ENCODE data around the gene TOM1L1.
A peak's percentile ranks its signal among the peaks of the same experiment; 100 is the strongest.

TOM1L1 gene

GRCh38 chr17:54899201-54899600 is 1.5 kb upstream of the TOM1L1 start:
- ATAC-seq, result no peak

GRCh38 chr17:54899721-54900456 is 763 bp upstream of the TOM1L1 start:
- no peak for ATAC-seq

- ATAC-seq, result no peak
Observed at GRCh38 chr17:54901230-54901822, 674 bp downstream of the TOM1L1 start.

- no peak for ATAC-seq
Observed at GRCh38 chr17:54902017-54902416, 1.4 kb downstream of the TOM1L1 start.

- no peak for ATAC-seq
Observed at GRCh38 chr17:54902611-54903010, 2.0 kb downstream of the TOM1L1 start.

- no peak for ATAC-seq
Observed at GRCh38 chr17:54903375-54903774, 2.7 kb downstream of the TOM1L1 start.

- ATAC-seq, result no peak
Observed at GRCh38 chr17:54906683-54907082, 6.0 kb downstream of the TOM1L1 start.

GRCh38 chr17:54907376-54907775 is 6.7 kb downstream of the TOM1L1 start:
- ATAC-seq, result no peak

- no peak for ATAC-seq
Observed at GRCh38 chr17:54909766-54910165, 9.1 kb downstream of the TOM1L1 start.

- ATAC-seq, result no peak
Observed at GRCh38 chr17:54916721-54917120, 16.1 kb downstream of the TOM1L1 start.

GRCh38 chr17:54919425-54919824 is 18.8 kb downstream of the TOM1L1 start:
- no peak for ATAC-seq

- ATAC-seq, result no peak
Observed at GRCh38 chr17:54920819-54921218, 20.2 kb downstream of the TOM1L1 start.

GRCh38 chr17:54924405-54924804 is 23.8 kb downstream of the TOM1L1 start:
- ATAC-seq, result no peak

GRCh38 chr17:54927525-54927924 is 26.9 kb downstream of the TOM1L1 start:
- ATAC-seq, result no peak

- no peak for ATAC-seq
Observed at GRCh38 chr17:54932711-54933110, 32.1 kb downstream of the TOM1L1 start.

- no peak for ATAC-seq
Observed at GRCh38 chr17:54933921-54934320, 33.3 kb downstream of the TOM1L1 start.

- no peak for ATAC-seq
Observed at GRCh38 chr17:54935471-54935870, 34.8 kb downstream of the TOM1L1 start.

GRCh38 chr17:54937018-54937417 is 36.4 kb downstream of the TOM1L1 start:
- ATAC-seq, result no peak

- no peak for ATAC-seq
Observed at GRCh38 chr17:54937426-54937825, 36.8 kb downstream of the TOM1L1 start.

- ATAC-seq, result no peak
Observed at GRCh38 chr17:54941285-54941684, 40.6 kb downstream of the TOM1L1 start.

- ATAC-seq, result no peak
Observed at GRCh38 chr17:54944796-54945195, 44.1 kb downstream of the TOM1L1 start.

- ATAC-seq, result no peak
Observed at GRCh38 chr17:54945231-54945630, 44.6 kb downstream of the TOM1L1 start.

GRCh38 chr17:54945671-54946070 is 45.0 kb downstream of the TOM1L1 start:
- ATAC-seq, result no peak

- ATAC-seq, result no peak
Observed at GRCh38 chr17:54947396-54947795, 46.7 kb downstream of the TOM1L1 start.

GRCh38 chr17:54948380-54948779 is 47.7 kb downstream of the TOM1L1 start:
- ATAC-seq, result peak; percentile 25 to 59

All from activated CD4-positive, CD25-positive, alpha-beta regulatory T cell treated with anti-CD3 and anti-CD28 coated beads, Interleukin-2, amount 50 U/mL, for 24 hours (primary cell).